PFSK-1 (cell line): ENCODE measurements around the gene CNPPD1.

Experiments
- POLR2AphosphoS5 ChIP-seq: IDR thresholded peaks from 2 replicates; pipeline ENCODE4 v1.6.1; 2012; ENCODE audit warnings: low read depth, mild to moderate bottlenecking, control low read depth, low read length, moderate library complexity
- REST ChIP-seq, 2 experiments: IDR thresholded peaks; 2 replicates each; pipeline versions ENCODE4 v1.6.1 to v1.8.0; 2011 to 2012; ENCODE audit warnings: low read depth in 2 of 2, low read length in 2 of 2, control low read depth in 1 of 2, inconsistent platforms in 1 of 2, mild to moderate bottlenecking in 1 of 2, moderate library complexity in 1 of 2; ENCODE audit not compliant: insufficient read depth in 1 of 2
- TAF1 ChIP-seq: IDR thresholded peaks from 2 replicates; pipeline ENCODE4 v1.6.1; 2012; ENCODE audit warnings: low read length, control low read depth, borderline replicate concordance; ENCODE audit not compliant: insufficient read depth

DNA sequence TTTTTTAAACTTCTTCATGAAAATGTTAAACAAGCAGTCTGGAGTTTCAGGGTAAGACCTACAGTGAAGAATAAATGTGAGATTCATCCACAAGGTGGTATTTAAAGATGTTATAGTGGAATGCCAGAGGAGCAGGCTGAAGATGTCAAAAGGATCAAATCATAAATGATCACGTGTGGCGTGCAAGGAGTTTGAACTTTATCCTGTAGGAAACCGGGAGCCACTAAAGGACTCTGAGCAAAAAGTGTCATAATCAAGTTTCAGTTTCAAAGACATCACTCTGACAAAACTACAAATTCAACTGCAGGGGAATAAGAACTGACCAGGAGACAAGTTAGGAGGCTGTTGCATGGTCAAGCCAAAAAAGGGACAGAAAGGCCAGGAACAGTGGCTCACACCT, 36.0 kb downstream of the CNPPD1 start:
- TF ChIP-seq POLR2AphosphoS5, result no peak
- no peak for TF ChIP-seq TAF1
- no peak for TF ChIP-seq REST (IDR thresholded peaks at IDR 0.05; ENCODE audit: insufficient read depth in 1 of 2, low read depth in 2 of 2, low read length in 2 of 2)
